HG03108 (cell line): ENCODE measurements around the gene TAGLN.
A peak's percentile ranks its signal among the peaks of the same experiment; 100 is the strongest.

ENCODE experiments used
- ATAC-seq: cut with Tn5 transposase; IDR thresholded peaks from one replicate; pipeline ENCODE4 v1.9.1; 2021; ENCODE audit warnings: moderate library complexity; ENCODE audit not compliant: unreplicated experiment

The TAGLN gene

DNA sequence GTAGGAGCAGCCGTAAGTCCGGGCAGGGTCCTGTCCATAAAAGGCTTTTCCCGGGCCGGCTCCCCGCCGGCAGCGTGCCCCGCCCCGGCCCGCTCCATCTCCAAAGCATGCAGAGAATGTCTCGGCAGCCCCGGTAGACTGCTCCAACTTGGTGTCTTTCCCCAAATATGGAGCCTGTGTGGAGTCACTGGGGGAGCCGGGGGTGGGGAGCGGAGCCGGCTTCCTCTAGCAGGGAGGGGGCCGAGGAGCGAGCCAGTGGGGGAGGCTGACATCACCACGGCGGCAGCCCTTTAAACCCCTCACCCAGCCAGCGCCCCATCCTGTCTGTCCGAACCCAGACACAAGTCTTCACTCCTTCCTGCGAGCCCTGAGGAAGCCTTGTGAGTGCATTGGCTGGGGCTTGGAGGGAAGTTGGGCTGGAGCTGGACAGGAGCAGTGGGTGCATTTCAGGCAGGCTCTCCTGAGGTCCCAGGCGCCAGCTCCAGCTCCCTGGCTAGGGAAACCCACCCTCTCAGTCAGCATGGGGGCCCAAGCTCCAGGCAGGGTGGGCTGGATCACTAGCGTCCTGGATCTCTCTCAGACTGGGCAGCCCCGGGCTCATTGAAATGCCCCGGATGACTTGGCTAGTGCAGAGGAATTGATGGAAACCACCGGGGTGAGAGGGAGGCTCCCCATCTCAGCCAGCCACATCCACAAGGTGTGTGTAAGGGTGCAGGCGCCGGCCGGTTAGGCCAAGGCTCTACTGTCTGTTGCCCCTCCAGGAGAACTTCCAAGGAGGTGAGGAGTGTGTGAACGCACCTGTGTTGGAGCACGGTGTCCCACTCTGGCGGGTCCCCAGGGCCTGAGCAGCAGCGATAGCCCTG is at the start of gene TAGLN:
TAGLN (plus strand) TSS at position 318 of the 863 bp plus-strand sequence. CDS start 3,644 bp downstream, outside the sequence.
- ATAC-seq, result no peak

GRCh38 chr11:117152066-117152465 is 47.1 kb upstream of the TAGLN start:
- ATAC-seq, result no peak

GRCh38 chr11:117154468-117154867 is 44.7 kb upstream of the TAGLN start:
- ATAC-seq, result no peak

- no peak for ATAC-seq
These were observed 41.7 kb upstream of the TAGLN start for GRCh38 chr11:117157507-117157906.

- ATAC-seq, result no peak
These were observed 39.3 kb upstream of the TAGLN start for GRCh38 chr11:117159892-117160291.

GRCh38 chr11:117160826-117161225 is 38.3 kb upstream of the TAGLN start:
- ATAC-seq, result peak; percentile 59

DNA sequence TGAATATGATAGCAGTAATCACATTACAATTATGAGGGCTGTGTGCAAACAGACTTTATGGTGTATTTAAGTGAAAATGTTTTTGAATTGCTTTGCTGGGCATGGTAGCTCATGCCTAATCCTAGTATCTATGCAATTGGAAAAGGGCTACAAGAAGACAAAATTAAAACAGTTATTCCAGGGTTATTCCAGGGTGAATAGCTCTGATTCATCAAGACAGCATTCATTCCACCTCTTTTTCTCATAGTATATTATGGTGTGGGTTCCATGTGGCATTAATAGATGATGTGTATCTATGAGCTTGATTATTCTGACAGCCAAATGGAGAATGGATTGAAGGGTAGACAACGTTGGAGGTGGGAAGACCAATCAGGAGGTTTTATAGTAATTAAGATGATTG is 32.7 kb upstream of the TAGLN start:
- ATAC-seq, result no peak

- no peak for ATAC-seq
These were observed 29.4 kb upstream of the TAGLN start for GRCh38 chr11:117169736-117170135.

DNA sequence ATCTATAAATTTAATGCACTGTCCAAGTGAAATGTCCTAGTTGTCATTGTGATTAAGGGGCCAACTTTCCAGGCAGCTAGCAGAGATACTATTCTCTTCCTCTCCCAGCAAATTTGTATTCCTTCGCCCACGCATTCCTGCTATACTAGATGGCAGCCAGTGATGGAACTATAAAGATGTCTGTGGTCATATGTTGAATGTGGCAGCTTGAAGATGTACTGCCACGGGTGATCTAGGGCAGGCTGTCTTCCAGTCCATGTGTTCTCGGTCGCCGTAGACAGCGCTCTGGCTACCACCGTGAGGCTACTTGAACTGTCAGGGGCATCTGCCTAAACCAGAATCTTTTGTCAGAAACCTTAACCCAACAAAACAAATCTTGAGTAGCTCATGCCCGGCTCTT is 29.0 kb upstream of the TAGLN start:
- no peak for ATAC-seq

GRCh38 chr11:117171007-117171403 is 28.2 kb upstream of the TAGLN start:
- ATAC-seq, result no peak

DNA sequence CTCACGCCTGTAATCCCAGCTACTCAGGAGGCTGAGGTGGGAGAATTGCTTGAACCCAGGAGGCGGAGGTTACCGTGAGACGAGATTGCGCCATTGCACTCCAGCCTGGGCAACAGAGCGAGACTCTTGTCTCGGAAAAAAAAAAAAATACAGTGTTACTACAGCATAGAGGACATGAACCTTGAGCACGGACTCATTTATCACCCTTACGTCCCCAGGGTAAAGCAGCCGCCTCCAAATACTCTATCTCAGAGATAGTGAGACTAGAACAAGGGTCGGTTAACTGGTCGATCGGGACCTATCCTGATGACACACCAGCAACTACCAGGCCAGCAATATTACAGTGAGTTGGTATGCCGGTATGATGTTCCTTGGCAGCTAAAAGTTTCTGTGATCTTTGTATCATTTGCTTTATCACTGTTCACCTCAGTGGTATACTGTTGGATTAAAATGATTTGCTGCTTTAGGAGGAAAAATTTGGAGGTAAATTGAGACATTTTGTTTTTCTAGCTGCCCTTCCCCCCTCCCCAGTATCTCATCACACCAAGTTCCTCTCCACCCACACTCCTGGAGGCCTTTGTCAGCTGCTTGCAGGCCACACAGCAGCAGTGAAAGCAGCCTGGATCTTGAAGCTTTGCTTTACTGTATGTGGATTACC is 27.6 kb upstream of the TAGLN start:
- ATAC-seq, result no peak

- ATAC-seq, result no peak
These were observed 26.3 kb upstream of the TAGLN start for GRCh38 chr11:117172724-117173421.

GRCh38 chr11:117175104-117175503 is 24.1 kb upstream of the TAGLN start:
- no peak for ATAC-seq

GRCh38 chr11:117175781-117176180 is 23.4 kb upstream of the TAGLN start:
- ATAC-seq, result no peak

DNA sequence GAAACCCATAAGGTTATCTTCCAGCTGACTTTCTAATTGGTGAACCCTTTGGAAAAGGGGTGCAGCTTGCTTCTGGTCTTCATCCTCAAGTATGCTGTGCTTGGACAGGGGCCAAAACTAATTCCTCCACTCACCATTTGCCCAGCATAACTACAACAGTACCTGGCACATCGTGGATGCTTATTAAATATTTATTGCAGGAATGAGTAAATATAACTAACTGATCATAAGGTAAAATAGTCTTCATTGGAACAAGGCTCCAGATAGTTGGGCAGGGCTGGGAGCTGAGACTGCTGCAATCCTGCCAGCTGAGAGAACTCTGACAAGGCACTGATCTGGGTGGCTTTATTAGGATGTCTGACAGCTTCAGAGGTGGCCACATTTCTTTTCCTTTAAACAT is 23.0 kb upstream of the TAGLN start:
- no peak for ATAC-seq

- no peak for ATAC-seq
These were observed 21.5 kb upstream of the TAGLN start for GRCh38 chr11:117177534-117178209.

GRCh38 chr11:117178210-117179034 is 20.7 kb upstream of the TAGLN start, which contains the start of gene SIDT2:
Gene SIDT2 (plus strand): TSS chr11:117178743. CDS start chr11:117179264, 521 bp downstream.
- ATAC-seq, result peak; percentile 90

DNA sequence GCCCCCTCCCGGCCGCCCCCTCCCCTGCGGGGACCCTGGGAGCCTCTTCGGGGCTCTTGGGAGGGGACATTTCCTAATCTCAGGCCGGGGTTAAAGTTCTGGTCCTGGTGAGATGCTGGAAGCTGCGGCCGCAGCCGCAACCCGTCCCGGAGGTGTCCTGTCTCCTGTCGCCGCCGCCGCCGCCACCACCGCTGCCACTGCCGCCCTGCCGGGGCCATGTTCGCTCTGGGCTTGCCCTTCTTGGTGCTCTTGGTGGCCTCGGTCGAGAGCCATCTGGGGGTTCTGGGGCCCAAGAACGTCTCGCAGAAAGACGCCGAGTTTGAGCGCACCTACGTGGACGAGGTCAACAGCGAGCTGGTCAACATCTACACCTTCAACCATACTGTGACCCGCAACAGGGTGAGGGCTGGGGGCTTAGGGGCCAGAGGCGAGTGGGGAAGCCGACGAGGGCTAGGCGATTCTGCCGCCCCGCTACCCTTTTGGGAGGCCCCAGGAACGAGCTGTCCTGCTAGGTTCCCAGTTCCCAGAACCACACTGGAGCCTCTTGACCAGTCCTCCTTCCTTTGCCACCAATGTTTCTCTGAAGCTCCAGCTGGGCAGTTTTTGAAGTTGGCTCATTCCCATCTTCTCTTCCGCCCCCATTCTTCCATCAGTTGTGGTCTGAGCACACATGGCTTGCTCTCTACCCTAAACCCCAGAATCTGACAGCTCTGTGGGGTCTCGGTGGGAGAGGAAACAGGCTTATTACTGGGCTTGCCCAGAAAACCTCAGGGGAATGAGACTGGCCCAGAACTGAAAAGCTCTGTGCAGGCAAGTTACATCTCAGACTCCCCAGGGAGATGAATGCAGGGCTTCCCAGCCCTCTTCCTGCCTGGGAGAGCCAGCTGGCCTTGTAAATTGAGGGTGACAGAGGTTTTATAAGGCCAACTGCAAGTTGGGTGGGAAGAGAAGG is 19.8 kb upstream of the TAGLN start:
- peak; percentile 14 for ATAC-seq

DNA sequence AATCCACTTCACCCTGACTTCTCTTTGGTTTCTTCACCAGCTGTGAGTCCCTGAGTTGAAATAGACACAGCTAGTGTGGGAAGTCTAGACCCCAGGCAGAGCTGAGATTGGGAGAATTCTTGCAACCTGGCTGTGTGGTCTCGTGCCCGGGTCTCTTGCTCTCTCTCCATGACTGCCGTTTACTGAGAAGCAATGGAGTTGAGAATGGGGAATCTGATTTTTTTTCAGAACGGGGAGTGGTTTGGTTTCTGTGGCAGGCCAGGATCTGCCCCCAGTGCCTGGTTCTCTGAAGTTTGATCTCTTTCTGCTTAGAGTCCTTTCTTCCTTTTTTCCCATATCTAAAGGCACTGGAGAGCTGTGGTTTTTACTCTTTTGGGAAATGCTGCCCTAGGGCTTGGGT is 19.1 kb upstream of the TAGLN start:
- no peak for ATAC-seq
